Type B pancreatic cell (in vitro differentiated cells): ENCODE data around the gene BDKRB1. TPM values are rescaled to one million over a fixed set of nuclear protein-coding genes. Genes with fewer than 3 reads are reported as not detected.

Experiments used
- DNase-seq: peaks from one replicate; pipeline ENCODE4 v3.0.0; 2021; ENCODE audit warnings: mixed read lengths; ENCODE audit not compliant: unreplicated experiment; ENCODE audit errors: extremely low spot score
- H3K27ac Mint-ChIP-seq: 2 replicates; pipeline ENCODE4 v1.8.0; 2021; ENCODE audit warnings: mild to moderate bottlenecking, mixed read lengths
- H3K27me3 Mint-ChIP-seq: 2 replicates; pipeline ENCODE4 v1.8.0; 2021; ENCODE audit warnings: mixed read lengths
- H3K36me3 Mint-ChIP-seq: 2 replicates; pipeline ENCODE4 v1.8.0; 2021; ENCODE audit warnings: mixed read lengths
- H3K4me1 Mint-ChIP-seq: one replicate; pipeline ENCODE4 v1.8.0; 2021; ENCODE audit warnings: mixed read lengths; ENCODE audit not compliant: unreplicated experiment
- H3K4me3 Mint-ChIP-seq: 2 replicates; pipeline ENCODE4 v1.8.0; 2021; ENCODE audit warnings: mild to moderate bottlenecking, mixed read lengths
- H3K9me3 Mint-ChIP-seq: 2 replicates; pipeline ENCODE4 v1.8.0; 2021; ENCODE audit warnings: mixed read lengths
- total RNA-seq: library from RNA; stranded (reverse); gene quantifications from 2 replicates; pipeline ENCODE4 v1.2.1, GENCODE V29; 2021; ENCODE audit warnings: low replicate concordance
- TF ChIP-seq, protein P1 (sequence below): fragments of 200-600 bp; sonication (generic); conservative IDR thresholded peaks from 2 replicates; pipeline ENCODE4 v1.5.0; 2021; ENCODE audit warnings: antibody characterized with exemption, mild to moderate bottlenecking

BDKRB1 gene
- total RNA-seq, 1 donor from 2014 or later = not detected

GRCh38 chr14:96261053-96261452 lies 5.0 kb downstream of the BDKRB1 start:
- peaks cover 15% of the 10 kb centered on the region for H3K9me3 Mint-ChIP-seq
- H3K27ac Mint-ChIP-seq = no peak overlapping the region
- TF ChIP-seq, protein P1, sequence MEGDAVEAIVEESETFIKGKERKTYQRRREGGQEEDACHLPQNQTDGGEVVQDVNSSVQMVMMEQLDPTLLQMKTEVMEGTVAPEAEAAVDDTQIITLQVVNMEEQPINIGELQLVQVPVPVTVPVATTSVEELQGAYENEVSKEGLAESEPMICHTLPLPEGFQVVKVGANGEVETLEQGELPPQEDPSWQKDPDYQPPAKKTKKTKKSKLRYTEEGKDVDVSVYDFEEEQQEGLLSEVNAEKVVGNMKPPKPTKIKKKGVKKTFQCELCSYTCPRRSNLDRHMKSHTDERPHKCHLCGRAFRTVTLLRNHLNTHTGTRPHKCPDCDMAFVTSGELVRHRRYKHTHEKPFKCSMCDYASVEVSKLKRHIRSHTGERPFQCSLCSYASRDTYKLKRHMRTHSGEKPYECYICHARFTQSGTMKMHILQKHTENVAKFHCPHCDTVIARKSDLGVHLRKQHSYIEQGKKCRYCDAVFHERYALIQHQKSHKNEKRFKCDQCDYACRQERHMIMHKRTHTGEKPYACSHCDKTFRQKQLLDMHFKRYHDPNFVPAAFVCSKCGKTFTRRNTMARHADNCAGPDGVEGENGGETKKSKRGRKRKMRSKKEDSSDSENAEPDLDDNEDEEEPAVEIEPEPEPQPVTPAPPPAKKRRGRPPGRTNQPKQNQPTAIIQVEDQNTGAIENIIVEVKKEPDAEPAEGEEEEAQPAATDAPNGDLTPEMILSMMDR = no peak
- peaks cover 9% of the 10 kb centered on the region for H3K4me1 Mint-ChIP-seq
- no peaks in the 10 kb centered on the region for H3K36me3 Mint-ChIP-seq
- H3K4me3 Mint-ChIP-seq = no peak overlapping the region
- no peak for DNase-seq
- peaks cover 20% of the 10 kb centered on the region for H3K27me3 Mint-ChIP-seq

DNA sequence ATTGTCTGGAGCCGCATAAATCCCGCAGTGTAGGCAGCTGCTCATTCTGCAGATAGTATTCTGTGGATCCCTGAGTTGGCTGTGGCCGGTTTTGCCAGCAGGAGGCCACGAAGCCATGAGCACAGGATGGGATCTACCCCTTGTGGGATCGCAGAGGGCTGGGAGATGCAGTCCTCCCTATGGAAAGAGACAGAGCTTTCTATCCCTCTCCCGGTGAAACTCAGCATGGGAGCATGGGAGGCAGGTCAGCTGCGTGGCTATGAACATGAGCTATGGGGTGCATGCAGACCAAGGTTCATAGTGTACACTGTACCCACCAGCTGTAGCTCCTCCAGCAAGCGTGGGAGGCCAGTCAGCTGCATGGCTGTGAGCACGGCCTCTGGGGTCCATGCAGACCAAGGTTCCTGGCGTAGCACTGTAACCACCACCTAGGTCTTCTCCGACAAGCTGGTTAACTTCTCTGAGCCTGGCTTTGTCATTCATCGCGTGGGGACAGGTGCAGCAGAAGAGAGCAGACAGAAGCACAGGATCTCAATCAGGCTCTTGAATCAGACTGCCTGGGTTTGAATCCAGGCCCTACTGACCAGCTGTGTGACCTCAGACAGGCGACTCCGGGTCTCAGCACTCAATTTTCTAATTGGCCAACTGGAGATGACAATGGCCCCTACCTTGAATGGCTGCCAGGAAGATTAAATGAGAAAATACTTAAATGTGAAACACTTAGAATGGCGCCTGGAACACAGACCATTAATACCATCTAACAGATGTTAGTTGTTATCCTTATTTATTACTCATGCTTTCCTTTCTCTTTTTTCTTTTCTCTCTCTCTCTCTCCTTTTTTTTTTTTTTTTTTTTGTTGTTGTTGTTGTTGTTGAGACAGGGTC lies 6.0 kb downstream of the BDKRB1 start:
- H3K4me3 Mint-ChIP-seq = no peak overlapping the region
- peaks cover 15% of the 10 kb centered on the region for H3K9me3 Mint-ChIP-seq
- DNase-seq = no peak

DNA sequence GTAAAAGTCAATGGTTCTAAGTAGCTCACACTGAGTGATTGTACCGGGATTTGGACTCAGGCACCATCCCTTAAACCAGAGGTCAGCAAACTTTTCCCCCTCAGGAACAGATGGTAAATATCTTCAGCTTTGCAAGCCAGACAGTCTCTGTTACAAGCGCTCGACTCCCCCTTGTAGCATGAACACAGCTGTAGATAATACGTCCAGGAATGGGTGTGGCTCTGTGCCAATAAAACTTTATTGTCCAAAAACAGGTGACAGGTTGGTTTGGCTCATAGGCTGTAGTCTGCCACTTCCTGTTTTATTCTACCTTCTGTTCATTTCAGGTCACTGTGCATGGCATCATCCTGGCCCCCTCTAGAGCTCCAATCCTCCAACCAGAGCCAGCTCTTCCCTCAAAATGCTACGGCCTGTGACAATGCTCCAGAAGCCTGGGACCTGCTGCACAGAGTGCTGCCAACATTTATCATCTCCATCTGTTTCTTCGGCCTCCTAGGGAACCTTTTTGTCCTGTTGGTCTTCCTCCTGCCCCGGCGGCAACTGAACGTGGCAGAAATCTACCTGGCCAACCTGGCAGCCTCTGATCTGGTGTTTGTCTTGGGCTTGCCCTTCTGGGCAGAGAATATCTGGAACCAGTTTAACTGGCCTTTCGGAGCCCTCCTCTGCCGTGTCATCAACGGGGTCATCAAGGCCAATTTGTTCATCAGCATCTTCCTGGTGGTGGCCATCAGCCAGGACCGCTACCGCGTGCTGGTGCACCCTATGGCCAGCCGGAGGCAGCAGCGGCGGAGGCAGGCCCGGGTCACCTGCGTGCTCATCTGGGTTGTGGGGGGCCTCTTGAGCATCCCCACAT lies 7.6 kb downstream of the BDKRB1 start:
- Mint-ChIP-seq H3K27me3 (peaks cover 9% of the 10 kb centered on the region), H3K36me3 (no peaks in the 10 kb centered on the region), H3K9me3 (peaks cover 15% of the 10 kb centered on the region), H3K4me3 (no peak overlapping the region), H3K27ac (no peak overlapping the region), H3K4me1 (peaks cover 25% of the 10 kb centered on the region)
- no peak for DNase-seq
- TF ChIP-seq, protein P1 = no peak

More for the DNA sequence above, 6.0 kb downstream of the BDKRB1 start:
- H3K36me3 Mint-ChIP-seq = no peaks in the 10 kb centered on the region
- peaks cover 16% of the 10 kb centered on the region for H3K27me3 Mint-ChIP-seq
- H3K4me1 Mint-ChIP-seq = peaks cover 15% of the 10 kb centered on the region
- TF ChIP-seq, protein P1 = no peak
- no peak overlapping the region for H3K27ac Mint-ChIP-seq

GRCh38 chr14:96264200-96264553 lies 8.2 kb downstream of the BDKRB1 start:
- H3K27me3 Mint-ChIP-seq = peaks cover 9% of the 10 kb centered on the region
- H3K27ac Mint-ChIP-seq = no peak overlapping the region
- no peak for DNase-seq
- TF ChIP-seq, protein P1 = no peak
- peaks cover 15% of the 10 kb centered on the region for H3K9me3 Mint-ChIP-seq
- H3K36me3 Mint-ChIP-seq = no peaks in the 10 kb centered on the region
- H3K4me3 Mint-ChIP-seq = no peak overlapping the region
- peaks cover 25% of the 10 kb centered on the region for H3K4me1 Mint-ChIP-seq

DNA sequence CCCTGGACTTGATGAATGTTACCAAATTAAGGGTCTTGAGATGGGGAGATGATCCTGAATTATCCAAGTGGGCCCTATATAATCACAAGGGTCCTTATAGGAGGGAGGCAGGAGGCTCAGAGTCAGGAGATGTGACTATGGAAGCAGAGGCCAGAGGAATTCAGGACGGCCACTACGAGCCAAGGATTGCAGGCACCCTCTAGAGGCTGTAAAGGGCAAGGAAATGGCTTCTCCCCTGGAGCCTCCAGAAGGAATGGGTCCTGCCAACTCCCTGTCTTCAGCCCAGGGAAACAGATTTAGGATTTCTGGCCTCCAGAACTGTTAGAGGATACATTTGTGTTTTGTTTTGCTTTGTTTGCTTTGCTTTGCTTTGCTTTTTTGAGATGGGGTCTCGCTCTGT lies 8.8 kb downstream of the BDKRB1 start:
- Mint-ChIP-seq H3K4me3 (no peak overlapping the region), H3K27me3 (peaks cover 9% of the 10 kb centered on the region), H3K4me1 (peaks cover 25% of the 10 kb centered on the region), H3K27ac (peak overlapping the region; percentile 91), H3K36me3 (no peaks in the 10 kb centered on the region), H3K9me3 (peaks cover 15% of the 10 kb centered on the region)
- TF ChIP-seq, protein P1 = no peak
- DNase-seq = no peak
